OCI-LY1 (cell line): ENCODE results near the gene E2F4.
A peak's percentile ranks its signal among the peaks of the same experiment; 100 is the strongest.

Experiments used
- H2AFZ ChIP-seq: fragments of 200-600 bp; sonication (generic), shearing (Covaris generic); 2 replicates; pipeline ENCODE4 v1.6.0; 2014; ENCODE audit warnings: antibody characterized with exemption, mild to moderate bottlenecking, low read length
- H3F3A ChIP-seq: fragments of 200-600 bp; sonication (generic), shearing (Covaris generic); 2 replicates; pipeline ENCODE4 v1.6.0; 2014; ENCODE audit warnings: mild to moderate bottlenecking, antibody characterized with exemption, low read length, moderate library complexity; ENCODE audit not compliant: insufficient read depth
- H3K27ac ChIP-seq: fragments of 200-600 bp; sonication (generic); 2 replicates; pipeline ENCODE4 v1.5.1; 2014; ENCODE audit warnings: low read length, mixed run types, mild to moderate bottlenecking, low read depth; ENCODE audit not compliant: poor library complexity, severe bottlenecking
- H3K27me3 ChIP-seq: fragments of 200-600 bp; sonication (generic); 2 replicates; pipeline ENCODE4 v1.6.0; 2014; ENCODE audit warnings: antibody characterized with exemption, mild to moderate bottlenecking, low read length, moderate library complexity; ENCODE audit not compliant: insufficient read depth
- H3K36me3 ChIP-seq: fragments of 200-600 bp; sonication (generic); 2 replicates; pipeline ENCODE4 v1.6.1; 2014; ENCODE audit warnings: mild to moderate bottlenecking, antibody characterized with exemption, low read length, moderate library complexity, mixed read lengths; ENCODE audit not compliant: insufficient read depth
- H3K4me1 ChIP-seq: fragments of 200-600 bp; sonication (generic); 2 replicates; pipeline ENCODE4 v1.5.1; 2014; ENCODE audit warnings: mild to moderate bottlenecking, low read length, moderate library complexity; ENCODE audit not compliant: insufficient read depth, severe bottlenecking
- H3K4me2 ChIP-seq: fragments of 200-600 bp; sonication (generic), shearing (Covaris generic); 2 replicates; pipeline ENCODE4 v1.6.1; 2014; ENCODE audit warnings: low read length
- H3K4me3 ChIP-seq: fragments of 200-600 bp; sonication (generic); 2 replicates; pipeline ENCODE4 v1.5.1; 2014; ENCODE audit warnings: low read length, low read depth, mild to moderate bottlenecking, mixed read lengths; ENCODE audit not compliant: poor library complexity, severe bottlenecking
- H3K79me2 ChIP-seq: fragments of 200-600 bp; shearing (Covaris generic); 2 replicates; pipeline ENCODE4 v1.6.1; 2016; ENCODE audit warnings: mixed run types, low read length, mixed read lengths; ENCODE audit not compliant: insufficient read depth
- H3K9ac ChIP-seq: fragments of 200-600 bp; sonication (generic), shearing (Covaris generic); 2 replicates; pipeline ENCODE4 v1.6.1; 2014; ENCODE audit warnings: mild to moderate bottlenecking, low read length, mixed read lengths
- H3K9me2 ChIP-seq: fragments of 200-600 bp; sonication (generic), shearing (Covaris generic); 2 replicates; pipeline ENCODE4 v1.6.1; 2014; ENCODE audit warnings: low read depth, mild to moderate bottlenecking, low read length, mixed read lengths
- H3K9me3 ChIP-seq: fragments of 200-600 bp; shearing (Covaris generic); 2 replicates; pipeline ENCODE4 v1.6.1; 2014; ENCODE audit warnings: low read length, mixed read lengths
- H4K20me1 ChIP-seq: fragments of 200-600 bp; sonication (generic), shearing (Covaris generic); 2 replicates; pipeline ENCODE4 v1.6.0; 2016; ENCODE audit warnings: mild to moderate bottlenecking, low read length; ENCODE audit not compliant: insufficient read depth
- EZH2 ChIP-seq: fragments of 200-600 bp; sonication (generic), shearing (Covaris generic); IDR thresholded peaks from 2 replicates; pipeline ENCODE4 v1.8.0; 2017; ENCODE audit warnings: borderline replicate concordance, mixed run types, mild to moderate bottlenecking, antibody characterized with exemption, low read length, moderate library complexity, mixed read lengths
- TF ChIP-seq, protein P1 (sequence below): fragments of 200-600 bp; sonication (generic), shearing (Covaris generic); IDR thresholded peaks from 2 replicates; pipeline ENCODE4 v1.5.1; 2017; ENCODE audit warnings: mild to moderate bottlenecking, antibody characterized with exemption, low read length, moderate library complexity, mixed read lengths

E2F4 gene

DNA sequence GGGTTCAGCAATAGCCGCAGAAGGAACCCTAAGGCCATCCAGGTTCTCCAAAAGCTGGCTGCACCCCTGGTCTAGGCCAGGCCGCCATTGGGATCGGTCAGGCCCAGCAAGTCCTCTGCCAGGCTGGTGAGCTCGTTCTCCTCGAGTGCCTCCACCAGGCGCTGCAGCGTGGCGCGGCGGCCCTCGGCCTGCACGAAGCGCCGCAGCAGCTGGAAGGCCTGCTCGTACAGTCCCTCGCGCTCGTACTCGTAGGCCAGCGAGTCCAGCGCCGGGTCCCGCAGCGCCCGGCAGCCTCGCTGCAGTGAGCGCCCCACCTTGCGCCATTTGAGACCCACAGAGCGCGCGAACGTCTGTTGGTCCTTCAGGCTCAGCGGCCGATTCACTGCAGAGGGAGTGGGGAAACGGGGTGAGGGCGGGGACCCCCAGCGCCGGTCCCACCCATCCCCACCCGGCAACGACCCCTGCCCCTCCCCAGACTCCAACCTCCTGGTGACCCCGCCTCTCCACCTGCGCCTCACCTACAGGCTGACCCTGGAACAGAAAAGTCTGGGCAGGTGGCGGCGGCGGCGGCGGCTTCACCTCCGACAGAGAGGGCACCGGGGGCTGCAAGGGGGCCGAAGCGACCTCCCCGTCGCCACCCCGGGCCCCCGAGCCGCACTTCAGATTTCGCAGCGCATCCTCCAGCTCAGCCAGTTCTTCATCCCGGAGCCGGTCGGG, 37.2 kb upstream of the E2F4 start:
- H3K27me3 ChIP-seq = no peaks in the 10 kb centered on the region
- H3K4me3 ChIP-seq = no peak overlapping the region
- H3K9me3 ChIP-seq = no peaks in the 10 kb centered on the region
- H2AFZ ChIP-seq = no peak overlapping the region
- no peaks in the 10 kb centered on the region for H4K20me1 ChIP-seq
- H3K27ac ChIP-seq = no peak overlapping the region
- H3K9ac ChIP-seq = no peak overlapping the region
- no peaks in the 10 kb centered on the region for H3K79me2 ChIP-seq
- H3F3A ChIP-seq = no peaks in the 10 kb centered on the region
- no peak for TF ChIP-seq EZH2
- TF ChIP-seq, protein P1, sequence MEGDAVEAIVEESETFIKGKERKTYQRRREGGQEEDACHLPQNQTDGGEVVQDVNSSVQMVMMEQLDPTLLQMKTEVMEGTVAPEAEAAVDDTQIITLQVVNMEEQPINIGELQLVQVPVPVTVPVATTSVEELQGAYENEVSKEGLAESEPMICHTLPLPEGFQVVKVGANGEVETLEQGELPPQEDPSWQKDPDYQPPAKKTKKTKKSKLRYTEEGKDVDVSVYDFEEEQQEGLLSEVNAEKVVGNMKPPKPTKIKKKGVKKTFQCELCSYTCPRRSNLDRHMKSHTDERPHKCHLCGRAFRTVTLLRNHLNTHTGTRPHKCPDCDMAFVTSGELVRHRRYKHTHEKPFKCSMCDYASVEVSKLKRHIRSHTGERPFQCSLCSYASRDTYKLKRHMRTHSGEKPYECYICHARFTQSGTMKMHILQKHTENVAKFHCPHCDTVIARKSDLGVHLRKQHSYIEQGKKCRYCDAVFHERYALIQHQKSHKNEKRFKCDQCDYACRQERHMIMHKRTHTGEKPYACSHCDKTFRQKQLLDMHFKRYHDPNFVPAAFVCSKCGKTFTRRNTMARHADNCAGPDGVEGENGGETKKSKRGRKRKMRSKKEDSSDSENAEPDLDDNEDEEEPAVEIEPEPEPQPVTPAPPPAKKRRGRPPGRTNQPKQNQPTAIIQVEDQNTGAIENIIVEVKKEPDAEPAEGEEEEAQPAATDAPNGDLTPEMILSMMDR = no peak
- H3K36me3 ChIP-seq = no peaks in the 10 kb centered on the region; the same call in 1 of the 2 replicates
- no peak overlapping the region; the same call in 1 of the 2 replicates for H3K4me2 ChIP-seq
- H3K4me1 ChIP-seq = peaks cover 19% of the 10 kb centered on the region
- H3K9me2 ChIP-seq = no peaks in the 10 kb centered on the region

DNA sequence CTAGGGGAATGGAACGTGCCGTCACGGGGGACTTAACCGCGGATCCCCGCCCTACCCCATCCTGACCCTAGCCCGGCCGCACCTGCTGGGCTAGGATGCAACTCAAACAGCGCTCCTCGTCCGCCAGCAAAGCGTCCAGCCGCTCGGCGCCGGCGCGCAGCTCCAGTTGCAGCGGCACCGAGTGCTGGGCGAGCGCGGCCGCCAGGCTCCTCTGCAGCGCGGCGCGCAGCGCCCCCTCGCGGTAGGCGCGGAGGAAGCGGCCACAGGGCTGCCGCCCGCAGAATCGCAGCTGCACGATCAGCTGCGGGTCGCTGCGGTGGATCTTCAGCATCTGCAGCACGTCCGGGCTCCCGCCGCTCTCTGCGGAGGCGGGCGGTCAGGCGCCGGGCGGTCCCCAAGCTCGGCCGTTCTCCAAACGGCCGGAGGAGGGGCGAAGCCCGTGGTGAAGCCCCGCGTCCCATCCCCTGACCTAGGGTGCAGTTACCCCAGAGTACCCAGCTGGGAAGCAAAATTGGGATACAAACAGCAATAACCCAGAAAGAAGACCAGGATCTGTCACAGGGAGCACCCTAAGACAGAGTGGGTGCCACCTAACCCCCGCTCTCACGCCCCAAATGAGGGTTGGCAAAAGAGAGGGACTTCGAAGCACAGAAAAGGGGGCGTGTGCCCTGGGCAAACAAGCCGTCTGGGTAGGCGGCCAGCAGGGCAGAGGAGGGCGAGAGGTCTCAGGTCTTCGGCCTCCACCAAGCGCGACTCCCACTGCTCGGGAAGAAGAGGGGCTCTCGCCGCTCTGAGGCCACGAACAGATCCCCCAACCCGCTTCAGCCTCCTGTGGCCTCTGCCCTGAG, 36.4 kb upstream of the E2F4 start:
- TF ChIP-seq EZH2 = no peak
- TF ChIP-seq, protein P1 = peak; percentile 83
- H3K4me1 ChIP-seq = peaks cover 20% of the 10 kb centered on the region
- H3K4me3 ChIP-seq = no peak overlapping the region
- no peak overlapping the region for H3K9ac ChIP-seq
- H3K79me2 ChIP-seq = no peaks in the 10 kb centered on the region
- H2AFZ ChIP-seq = no peak overlapping the region
- no peak overlapping the region for H3K27ac ChIP-seq
- H3K36me3 ChIP-seq = no peaks in the 10 kb centered on the region
- H3K9me2 ChIP-seq = no peaks in the 10 kb centered on the region
- H3K27me3 ChIP-seq = no peaks in the 10 kb centered on the region
- H3K9me3 ChIP-seq = no peaks in the 10 kb centered on the region
- H3F3A ChIP-seq = no peaks in the 10 kb centered on the region
- H3K4me2 ChIP-seq = no peak overlapping the region; the same call in 1 of the 2 replicates
- H4K20me1 ChIP-seq = no peaks in the 10 kb centered on the region

DNA sequence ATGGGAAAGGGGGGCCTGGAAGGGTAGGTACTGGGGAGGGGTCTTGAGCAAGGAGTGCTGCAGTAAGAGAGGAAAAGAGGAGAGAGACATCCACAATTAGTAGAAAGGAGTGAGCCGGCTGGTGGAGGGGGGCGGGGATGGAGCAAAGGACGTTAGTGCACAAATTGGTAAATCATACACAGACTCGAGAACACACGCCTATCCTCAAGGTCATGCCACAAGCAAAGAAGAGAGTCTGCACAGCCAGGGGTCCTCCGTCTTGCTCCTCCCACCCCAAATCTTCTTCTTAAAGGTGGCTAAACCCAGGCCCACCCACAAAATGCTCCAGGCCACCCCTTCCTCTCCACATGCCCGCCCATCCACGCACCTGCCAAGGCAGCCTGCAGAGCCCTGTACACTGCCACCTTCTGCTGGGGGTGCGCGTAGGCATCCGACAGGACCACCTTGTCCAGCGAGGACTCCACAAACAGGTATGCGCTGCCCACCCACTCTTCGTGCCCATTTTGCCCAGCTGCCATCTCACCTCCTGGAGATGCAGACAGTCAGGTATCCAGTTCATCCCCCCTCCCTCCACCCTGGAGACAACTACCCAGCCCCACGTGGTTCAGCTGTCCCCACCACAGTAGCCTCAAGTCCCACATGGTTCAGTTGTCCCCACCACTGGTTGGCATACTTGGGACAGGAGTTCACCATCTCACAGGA, 35.7 kb upstream of the E2F4 start:
- H4K20me1 ChIP-seq = no peaks in the 10 kb centered on the region
- H3K4me1 ChIP-seq = peaks cover 20% of the 10 kb centered on the region
- H3K79me2 ChIP-seq = no peaks in the 10 kb centered on the region
- no peak overlapping the region for H3K27ac ChIP-seq
- H3F3A ChIP-seq = no peaks in the 10 kb centered on the region
- no peak overlapping the region for H3K4me3 ChIP-seq
- no peak overlapping the region for H3K4me2 ChIP-seq
- no peaks in the 10 kb centered on the region for H3K9me2 ChIP-seq
- H3K9me3 ChIP-seq = no peaks in the 10 kb centered on the region
- H3K9ac ChIP-seq = no peak overlapping the region
- no peaks in the 10 kb centered on the region for H3K36me3 ChIP-seq
- H2AFZ ChIP-seq = no peak overlapping the region
- no peaks in the 10 kb centered on the region for H3K27me3 ChIP-seq
- TF ChIP-seq, protein P1 = 0 out of 2 replicates have a peak, but pooled peaks have one; percentile 12
- TF ChIP-seq EZH2 = no peak
